BE2C (cell line): ENCODE measurements around the gene DMRTA2.

ENCODE experiments used
- DNase-seq: peaks from one replicate; pipeline ENCODE4 v3.0.0-alpha.2; 2020
- H3K27me3 ChIP-seq: fragments of 250-450 bp; sonication (Bioruptor Pico); 2 replicates; pipeline ENCODE4 v1.5.1; 2020; ENCODE audit warnings: mild to moderate bottlenecking
- H3K36me3 ChIP-seq: fragments of 250-450 bp; sonication (Bioruptor Pico); 2 replicates; pipeline ENCODE4 v1.5.1; 2020; ENCODE audit warnings: mild to moderate bottlenecking
- H3K4me1 ChIP-seq: fragments of 250-450 bp; sonication (Bioruptor Pico); 2 replicates; pipeline ENCODE4 v1.5.1; 2020
- H3K4me3 ChIP-seq: 2 replicates; pipeline ENCODE4 v1.5.1; 2011; ENCODE audit warnings: low read depth, low read length
- H3K9me3 ChIP-seq: fragments of 250-450 bp; sonication (Bioruptor Pico); 2 replicates; pipeline ENCODE4 v1.5.1; 2020
- TF ChIP-seq, protein P1 (sequence below): IDR thresholded peaks from 2 replicates; pipeline ENCODE4 v1.5.1; 2012; ENCODE audit warnings: mild to moderate bottlenecking, low read depth, low read length

The DMRTA2 gene

DNA sequence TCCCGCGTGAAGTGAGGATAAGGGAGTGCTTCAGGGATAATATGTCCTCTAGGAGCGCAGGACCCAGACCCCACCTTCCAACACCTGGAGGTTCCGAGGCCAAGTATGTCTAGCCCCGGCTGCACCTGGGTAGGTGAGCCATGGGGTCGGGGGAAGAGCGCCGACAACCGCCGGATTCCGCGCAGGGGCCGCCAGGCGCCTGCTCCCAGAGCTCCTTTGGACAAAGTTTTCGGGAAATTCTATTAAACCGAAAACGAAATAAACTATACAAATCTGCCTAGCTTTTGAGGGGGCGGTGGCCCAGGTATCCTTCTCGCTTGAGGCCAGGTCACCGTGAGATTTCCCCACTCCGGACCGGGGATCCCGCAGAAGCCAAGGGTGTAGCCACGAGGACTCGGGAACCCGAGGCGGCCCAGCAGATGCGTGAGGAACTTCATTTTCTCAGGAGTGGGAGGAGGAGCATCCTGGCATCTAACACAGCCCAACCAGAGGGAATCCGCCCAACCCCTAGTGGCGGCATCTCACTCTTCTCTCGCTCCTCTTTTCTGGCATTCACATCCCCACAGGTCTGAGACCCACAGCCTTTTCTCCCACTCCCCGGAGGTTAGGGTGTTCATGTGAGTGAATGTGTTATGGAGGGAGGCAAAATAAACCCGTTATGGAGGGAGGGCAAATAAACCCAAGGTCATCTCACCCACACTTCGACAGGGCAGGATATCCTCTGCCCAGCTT, 2.3 kb upstream of the DMRTA2 start:
- Histone ChIP-seq H3K27me3 (peaks cover 100% of the 10 kb centered on the region), H3K36me3 (no peaks in the 10 kb centered on the region), H3K4me3 (no peak overlapping the region), H3K4me1 (peaks cover 3% of the 10 kb centered on the region; the same call in 1 of the 2 replicates), H3K9me3 (no peaks in the 10 kb centered on the region)
- no peak for DNase-seq
- TF ChIP-seq, protein P1, sequence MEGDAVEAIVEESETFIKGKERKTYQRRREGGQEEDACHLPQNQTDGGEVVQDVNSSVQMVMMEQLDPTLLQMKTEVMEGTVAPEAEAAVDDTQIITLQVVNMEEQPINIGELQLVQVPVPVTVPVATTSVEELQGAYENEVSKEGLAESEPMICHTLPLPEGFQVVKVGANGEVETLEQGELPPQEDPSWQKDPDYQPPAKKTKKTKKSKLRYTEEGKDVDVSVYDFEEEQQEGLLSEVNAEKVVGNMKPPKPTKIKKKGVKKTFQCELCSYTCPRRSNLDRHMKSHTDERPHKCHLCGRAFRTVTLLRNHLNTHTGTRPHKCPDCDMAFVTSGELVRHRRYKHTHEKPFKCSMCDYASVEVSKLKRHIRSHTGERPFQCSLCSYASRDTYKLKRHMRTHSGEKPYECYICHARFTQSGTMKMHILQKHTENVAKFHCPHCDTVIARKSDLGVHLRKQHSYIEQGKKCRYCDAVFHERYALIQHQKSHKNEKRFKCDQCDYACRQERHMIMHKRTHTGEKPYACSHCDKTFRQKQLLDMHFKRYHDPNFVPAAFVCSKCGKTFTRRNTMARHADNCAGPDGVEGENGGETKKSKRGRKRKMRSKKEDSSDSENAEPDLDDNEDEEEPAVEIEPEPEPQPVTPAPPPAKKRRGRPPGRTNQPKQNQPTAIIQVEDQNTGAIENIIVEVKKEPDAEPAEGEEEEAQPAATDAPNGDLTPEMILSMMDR: no peak

DNA sequence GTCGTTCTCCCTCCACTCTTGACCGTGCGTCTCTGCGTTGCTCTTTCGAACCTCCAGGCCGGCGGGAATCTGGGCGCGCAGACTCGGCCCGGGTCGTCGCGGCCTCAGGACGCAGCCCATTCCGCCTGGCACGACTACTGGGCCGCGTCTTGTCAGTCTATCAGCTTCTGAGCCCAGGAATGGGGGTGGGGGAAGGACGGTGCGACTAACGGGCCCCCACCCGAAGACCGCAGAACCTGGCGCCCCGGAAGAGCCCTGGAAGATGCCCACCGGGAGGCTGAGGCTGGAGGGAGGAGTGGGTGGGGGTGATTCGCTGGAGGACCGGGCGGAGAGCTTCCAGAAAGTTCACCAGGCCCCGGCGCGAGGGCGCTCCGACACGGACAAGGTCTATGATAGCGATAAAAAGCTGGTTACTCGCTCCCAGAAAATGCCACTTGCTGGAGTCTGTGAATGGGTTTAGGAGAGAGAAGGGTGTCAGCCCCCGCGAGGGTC, 1.7 kb upstream of the DMRTA2 start:
- Histone ChIP-seq H3K4me1 (peaks cover 3% of the 10 kb centered on the region; the same call in 1 of the 2 replicates), H3K27me3 (peaks cover 100% of the 10 kb centered on the region), H3K36me3 (no peaks in the 10 kb centered on the region), H3K4me3 (no peak overlapping the region; the same call in 1 of the 2 replicates), H3K9me3 (no peaks in the 10 kb centered on the region)
- TF ChIP-seq, protein P1: no peak
- DNase-seq: no peak

DNA sequence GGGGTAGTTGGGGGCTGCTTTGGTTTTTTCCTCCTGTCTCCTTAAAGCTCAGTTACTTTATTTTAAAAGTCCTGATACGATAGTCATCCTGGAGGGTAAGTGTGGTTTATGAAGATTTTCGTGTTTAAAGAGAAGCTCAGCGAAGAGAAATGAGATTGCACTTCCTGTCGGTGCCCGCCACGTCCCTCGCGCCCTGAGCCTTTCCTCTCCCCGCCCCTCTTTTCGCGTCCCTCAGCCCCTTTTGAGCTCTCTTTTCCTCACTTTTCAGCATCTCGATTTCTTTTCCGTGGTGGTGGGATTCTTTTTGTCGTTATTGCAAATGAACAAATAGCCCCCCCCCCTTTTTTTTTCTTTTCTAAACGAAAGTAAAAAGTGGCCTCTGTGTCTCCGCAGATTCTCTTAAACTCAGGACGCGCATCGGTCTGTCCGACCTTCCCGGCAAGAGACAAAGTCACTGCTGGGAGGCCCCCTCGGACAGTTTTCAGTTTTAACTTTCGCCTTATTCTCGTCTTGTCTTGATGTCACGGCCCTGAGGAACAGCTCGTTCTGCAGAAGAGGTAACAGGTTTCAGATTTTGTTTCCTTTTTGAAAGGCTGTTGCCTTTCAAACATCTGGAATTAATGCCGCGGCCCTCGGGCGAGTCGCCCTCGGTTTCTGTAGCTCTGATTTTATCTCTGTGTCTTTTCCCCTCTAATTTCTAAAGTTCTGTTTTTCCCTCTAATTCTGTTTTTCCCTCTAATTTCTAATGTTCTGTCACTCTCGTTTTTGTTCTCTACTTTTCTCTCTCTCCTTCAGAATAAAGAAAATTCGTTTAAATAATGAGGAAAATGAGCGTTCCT, 1.0 kb upstream of the DMRTA2 start:
- TF ChIP-seq, protein P1: no peak
- DNase-seq: no peak
- peaks cover 100% of the 10 kb centered on the region for H3K27me3 ChIP-seq
- H3K36me3 ChIP-seq: no peaks in the 10 kb centered on the region
- H3K9me3 ChIP-seq: no peaks in the 10 kb centered on the region
- H3K4me3 ChIP-seq: peak overlapping the region; percentile 45
- peaks cover 3% of the 10 kb centered on the region; the same call in 1 of the 2 replicates for H3K4me1 ChIP-seq

DNA sequence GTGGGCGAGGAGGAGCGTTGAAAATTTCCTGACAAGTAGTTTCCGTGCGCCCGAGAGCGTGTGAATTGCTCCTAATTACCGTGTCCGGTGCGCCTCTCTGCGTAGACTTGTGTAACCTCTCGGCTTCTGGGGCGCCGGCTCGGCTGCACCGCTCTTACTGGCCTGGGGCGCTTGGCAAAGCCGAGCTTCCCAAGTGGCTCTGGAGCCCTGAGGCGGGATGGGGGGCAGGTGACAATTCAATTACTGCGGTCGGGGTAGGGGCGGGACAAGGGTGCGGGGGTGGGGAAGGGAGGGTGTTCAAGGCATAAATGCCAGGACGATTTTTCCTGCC, 392 bp upstream of the DMRTA2 start:
- Histone ChIP-seq H3K36me3 (no peaks in the 10 kb centered on the region), H3K27me3 (peaks cover 100% of the 10 kb centered on the region), H3K4me3 (peak overlapping the region; percentile 45), H3K4me1 (peaks cover 3% of the 10 kb centered on the region; the same call in 1 of the 2 replicates), H3K9me3 (no peaks in the 10 kb centered on the region)
- TF ChIP-seq, protein P1: no peak
- no peak for DNase-seq

DNA sequence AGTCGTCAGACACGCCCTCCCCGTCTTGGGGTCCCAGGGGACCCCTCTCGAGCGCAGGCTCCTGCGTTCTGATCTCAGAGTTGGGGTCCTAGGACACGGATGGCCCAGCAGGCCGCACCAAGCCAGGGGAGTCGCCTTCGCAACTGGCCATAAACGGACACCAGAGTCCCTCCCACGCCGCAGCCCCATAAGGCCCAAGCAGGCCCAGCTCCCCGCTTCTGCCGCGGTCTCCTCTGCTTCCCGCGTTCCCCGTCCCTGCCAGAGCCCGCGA, 633 bp downstream of the DMRTA2 start:
- Histone ChIP-seq H3K4me1 (peaks cover 3% of the 10 kb centered on the region; the same call in 1 of the 2 replicates), H3K4me3 (no peak overlapping the region; the same call in 1 of the 2 replicates), H3K36me3 (no peaks in the 10 kb centered on the region), H3K27me3 (peaks cover 98% of the 10 kb centered on the region), H3K9me3 (no peaks in the 10 kb centered on the region)
- TF ChIP-seq, protein P1: no peak
- DNase-seq: no peak
